HepG2 (cell line): Measurements from ENCODE around the gene RAB30. TPM values are rescaled to one million over a fixed set of nuclear protein-coding genes. Genes with fewer than 3 reads are reported as not detected.
A peak's percentile ranks its signal among the peaks of the same experiment; 100 is the strongest.

ENCODE experiments used
- ATF1 ChIP-seq: IDR thresholded peaks from 2 replicates; pipeline ENCODE4 v1.6.1; 2016; ENCODE audit warnings: mild to moderate bottlenecking, control low read depth
- ATM ChIP-seq: fragments of 450-650 bp; IDR thresholded peaks from 2 replicates; pipeline ENCODE4 v1.7.1; 2017; ENCODE audit warnings: mild to moderate bottlenecking, borderline replicate concordance
- CHD4 ChIP-seq: fragments of 200-600 bp; sonication (generic); IDR thresholded peaks from 2 replicates; pipeline ENCODE4 v1.7.0; 2017; ENCODE audit warnings: mild to moderate bottlenecking, low read length, borderline replicate concordance
- ELF4 ChIP-seq: sonication (generic); formaldehyde crosslinking; IDR thresholded peaks from 2 replicates; pipeline ENCODE4 v1.5.0; 2020; ENCODE audit warnings: missing genetic modification reagents, mild to moderate bottlenecking, moderate library complexity, borderline replicate concordance
- HNRNPH1 ChIP-seq: fragments of 200-400 bp; formaldehyde crosslinking; optimal IDR thresholded peaks from 2 replicates; pipeline ENCODE3; 2017; ENCODE audit warnings: mild to moderate bottlenecking, low read depth, low read length
- HNRNPLL ChIP-seq: fragments of 200-400 bp; formaldehyde crosslinking; IDR thresholded peaks from 2 replicates; pipeline ENCODE4 v1.6.1; 2017; ENCODE audit warnings: mild to moderate bottlenecking, low read depth, low read length; ENCODE audit not compliant: poor library complexity, severe bottlenecking
- KDM1A ChIP-seq: IDR thresholded peaks from 2 replicates; pipeline ENCODE4 v1.6.1; 2016; ENCODE audit warnings: missing compliant biosample characterization
- MZF1 ChIP-seq: sonication (generic); formaldehyde crosslinking; IDR thresholded peaks from 2 replicates; pipeline ENCODE4 v1.8.1; 2023; ENCODE audit warnings: mild to moderate bottlenecking, missing genetic modification reagents, borderline replicate concordance
- PHF20 ChIP-seq: sonication (generic); formaldehyde crosslinking; IDR thresholded peaks from 2 replicates; pipeline ENCODE4 v1.5.0; 2020; ENCODE audit warnings: mild to moderate bottlenecking, missing genetic modification reagents
- SIX1 ChIP-seq: sonication (generic); formaldehyde crosslinking; IDR thresholded peaks from 2 replicates; pipeline ENCODE4 v1.4.0; 2020; ENCODE audit warnings: missing genetic modification reagents, borderline replicate concordance
- SRSF4 ChIP-seq: fragments of 200-400 bp; formaldehyde crosslinking; IDR thresholded peaks from one replicate; pipeline ENCODE4 v1.6.1; 2018; ENCODE audit warnings: mild to moderate bottlenecking, low read depth, low read length, moderate library complexity; ENCODE audit not compliant: poor library complexity, severe bottlenecking
- TAF1 ChIP-seq: sonication (generic); formaldehyde crosslinking; IDR thresholded peaks from 2 replicates; pipeline ENCODE4 v1.4.0; 2020; ENCODE audit warnings: missing genetic modification reagents
- TFDP1 ChIP-seq: IDR thresholded peaks from 2 replicates; pipeline ENCODE4 v1.6.1; 2016; ENCODE audit warnings: missing compliant biosample characterization, missing genetic modification reagents, borderline replicate concordance
- ZC3H4 ChIP-seq: sonication (generic); formaldehyde crosslinking; IDR thresholded peaks from 2 replicates; pipeline ENCODE4 v1.4.0; 2020; ENCODE audit warnings: missing genetic modification reagents, borderline replicate concordance
- ZNF20 ChIP-seq: sonication (generic); formaldehyde crosslinking; IDR thresholded peaks from 2 replicates; pipeline ENCODE4 v1.4.0; 2020; ENCODE audit warnings: mild to moderate bottlenecking, moderate library complexity, missing genetic modification reagents
- ZNF44 ChIP-seq: sonication (generic); formaldehyde crosslinking; IDR thresholded peaks from 2 replicates; pipeline ENCODE4 v1.5.1; 2020; ENCODE audit warnings: mild to moderate bottlenecking, missing genetic modification reagents
- ZSCAN21 ChIP-seq: sonication (generic); formaldehyde crosslinking; IDR thresholded peaks from 2 replicates; pipeline ENCODE4 v1.8.0; 2022; ENCODE audit warnings: mild to moderate bottlenecking, missing genetic modification reagents, moderate library complexity, borderline replicate concordance
- polyA plus RNA-seq, 8 experiments: library from polyadenylated mRNA; depleted of rRNA in 3 of 8; stranded (reverse) in 7 of 8; unstranded in 1 of 8; fragments of >200 nt; fragmentation: Illumina TruSeq in 4 of 8; extraction: Trizol in 4 of 8; gene quantifications; 2 replicates each; pipeline versions ENCODE4 v1.2.1 to v1.2.3, GENCODE V29; 2011 to 2016; ENCODE audit warnings: low read depth in 4 of 8, missing spikeins in 1 of 8, mixed read lengths in 1 of 8; ENCODE audit not compliant: insufficient read depth in 1 of 8
- total RNA-seq, 5 experiments: library from RNA; depleted of rRNA; stranded (reverse); fragments of >200 nt; fragmentation: Illumina TruSeq; extraction: Trizol; gene quantifications; 2 replicates each; pipeline ENCODE4 v1.2.3, GENCODE V29; 2016; ENCODE audit warnings: low read depth in 1 of 5
- TF ChIP-seq, protein P1 (sequence below): sonication (generic); formaldehyde crosslinking; IDR thresholded peaks from 2 replicates; pipeline ENCODE4 v1.9.0; 2021; ENCODE audit warnings: missing genetic modification reagents, borderline replicate concordance
- TF ChIP-seq, protein P2 (sequence below): sonication (generic); formaldehyde crosslinking; IDR thresholded peaks from 2 replicates; pipeline ENCODE4 v1.5.1; 2020; ENCODE audit warnings: mild to moderate bottlenecking, missing genetic modification reagents
- TF ChIP-seq, protein P3 (sequence below): sonication (generic); formaldehyde crosslinking; IDR thresholded peaks from 2 replicates; pipeline ENCODE4 v1.5.0; 2020; ENCODE audit warnings: missing genetic modification reagents
- TF ChIP-seq, protein P4 (sequence below): sonication (generic); formaldehyde crosslinking; IDR thresholded peaks from 2 replicates; pipeline ENCODE4 v1.5.0; 2020; ENCODE audit warnings: mild to moderate bottlenecking, missing genetic modification reagents, moderate library complexity

Gene RAB30
- total and polyA plus RNA-seq, 2 of the 13 experiments (the other 11 are each of a cell fraction or from before 2014, with no cell fraction given), result 3.7 to 5.0 TPM

- TF ChIP-seq ZNF44 (0 out of 2 replicates have a peak, but pooled peaks have one; percentile 25), TFDP1 (CRISPR knock-in tag) (no peak), ZSCAN21 (CRISPR knock-in tag) (no peak), SRSF4 (no peak), HNRNPLL (no peak), HNRNPH1 (no peak), SIX1 (no peak), ATF1 (no peak), TAF1 (no peak), PHF20 (CRISPR knock-in tag) (no peak), MZF1 (CRISPR knock-in tag) (no peak), ELF4 (CRISPR knock-in tag) (no peak), ZC3H4 (CRISPR knock-in tag) (no peak), ATM (no peak), ZNF20 (no peak), CHD4 (no peak), KDM1A (CRISPR knock-in tag) (no peak)
- TF ChIP-seq, protein P1, sequence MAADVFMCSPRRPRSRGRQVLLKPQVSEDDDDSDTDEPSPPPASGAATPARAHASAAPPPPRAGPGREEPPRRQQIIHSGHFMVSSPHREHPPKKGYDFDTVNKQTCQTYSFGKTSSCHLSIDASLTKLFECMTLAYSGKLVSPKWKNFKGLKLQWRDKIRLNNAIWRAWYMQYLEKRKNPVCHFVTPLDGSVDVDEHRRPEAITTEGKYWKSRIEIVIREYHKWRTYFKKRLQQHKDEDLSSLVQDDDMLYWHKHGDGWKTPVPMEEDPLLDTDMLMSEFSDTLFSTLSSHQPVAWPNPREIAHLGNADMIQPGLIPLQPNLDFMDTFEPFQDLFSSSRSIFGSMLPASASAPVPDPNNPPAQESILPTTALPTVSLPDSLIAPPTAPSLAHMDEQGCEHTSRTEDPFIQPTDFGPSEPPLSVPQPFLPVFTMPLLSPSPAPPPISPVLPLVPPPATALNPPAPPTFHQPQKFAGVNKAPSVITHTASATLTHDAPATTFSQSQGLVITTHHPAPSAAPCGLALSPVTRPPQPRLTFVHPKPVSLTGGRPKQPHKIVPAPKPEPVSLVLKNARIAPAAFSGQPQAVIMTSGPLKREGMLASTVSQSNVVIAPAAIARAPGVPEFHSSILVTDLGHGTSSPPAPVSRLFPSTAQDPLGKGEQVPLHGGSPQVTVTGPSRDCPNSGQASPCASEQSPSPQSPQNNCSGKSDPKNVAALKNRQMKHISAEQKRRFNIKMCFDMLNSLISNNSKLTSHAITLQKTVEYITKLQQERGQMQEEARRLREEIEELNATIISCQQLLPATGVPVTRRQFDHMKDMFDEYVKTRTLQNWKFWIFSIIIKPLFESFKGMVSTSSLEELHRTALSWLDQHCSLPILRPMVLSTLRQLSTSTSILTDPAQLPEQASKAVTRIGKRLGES (CRISPR knock-in tag), result no peak
- TF ChIP-seq, protein P2, sequence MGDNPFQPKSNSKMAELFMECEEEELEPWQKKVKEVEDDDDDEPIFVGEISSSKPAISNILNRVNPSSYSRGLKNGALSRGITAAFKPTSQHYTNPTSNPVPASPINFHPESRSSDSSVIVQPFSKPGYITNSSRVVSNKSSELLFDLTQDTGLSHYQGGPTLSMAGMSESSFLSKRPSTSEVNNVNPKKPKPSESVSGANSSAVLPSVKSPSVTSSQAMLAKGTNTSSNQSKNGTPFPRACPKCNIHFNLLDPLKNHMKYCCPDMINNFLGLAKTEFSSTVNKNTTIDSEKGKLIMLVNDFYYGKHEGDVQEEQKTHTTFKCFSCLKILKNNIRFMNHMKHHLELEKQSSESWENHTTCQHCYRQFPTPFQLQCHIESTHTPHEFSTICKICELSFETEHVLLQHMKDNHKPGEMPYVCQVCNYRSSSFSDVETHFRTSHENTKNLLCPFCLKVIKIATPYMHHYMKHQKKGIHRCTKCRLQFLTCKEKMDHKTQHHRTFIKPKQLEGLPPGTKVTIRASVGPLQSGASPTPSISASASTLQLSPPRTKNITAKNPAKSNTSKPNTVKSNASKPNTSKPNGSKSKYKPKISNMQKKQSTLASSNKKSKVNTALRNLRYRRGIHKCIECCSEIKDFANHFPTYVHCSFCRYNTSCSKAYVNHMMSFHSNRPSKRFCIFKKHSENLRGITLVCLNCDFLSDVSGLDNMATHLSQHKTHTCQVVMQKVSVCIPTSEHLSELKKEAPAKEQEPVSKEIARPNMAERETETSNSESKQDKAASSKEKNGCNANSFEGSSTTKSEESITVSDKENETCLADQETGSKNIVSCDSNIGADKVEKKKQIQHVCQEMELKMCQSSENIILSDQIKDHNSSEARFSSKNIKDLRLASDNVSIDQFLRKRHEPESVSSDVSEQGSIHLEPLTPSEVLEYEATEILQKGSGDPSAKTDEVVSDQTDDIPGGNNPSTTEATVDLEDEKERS (CRISPR knock-in tag), result 0 out of 2 replicates have a peak, but pooled peaks have one; percentile 34
- TF ChIP-seq, protein P3, sequence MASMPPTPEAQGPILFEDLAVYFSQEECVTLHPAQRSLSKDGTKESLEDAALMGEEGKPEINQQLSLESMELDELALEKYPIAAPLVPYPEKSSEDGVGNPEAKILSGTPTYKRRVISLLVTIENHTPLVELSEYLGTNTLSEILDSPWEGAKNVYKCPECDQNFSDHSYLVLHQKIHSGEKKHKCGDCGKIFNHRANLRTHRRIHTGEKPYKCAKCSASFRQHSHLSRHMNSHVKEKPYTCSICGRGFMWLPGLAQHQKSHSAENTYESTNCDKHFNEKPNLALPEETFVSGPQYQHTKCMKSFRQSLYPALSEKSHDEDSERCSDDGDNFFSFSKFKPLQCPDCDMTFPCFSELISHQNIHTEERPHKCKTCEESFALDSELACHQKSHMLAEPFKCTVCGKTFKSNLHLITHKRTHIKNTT, result no peak
- TF ChIP-seq, protein P4, sequence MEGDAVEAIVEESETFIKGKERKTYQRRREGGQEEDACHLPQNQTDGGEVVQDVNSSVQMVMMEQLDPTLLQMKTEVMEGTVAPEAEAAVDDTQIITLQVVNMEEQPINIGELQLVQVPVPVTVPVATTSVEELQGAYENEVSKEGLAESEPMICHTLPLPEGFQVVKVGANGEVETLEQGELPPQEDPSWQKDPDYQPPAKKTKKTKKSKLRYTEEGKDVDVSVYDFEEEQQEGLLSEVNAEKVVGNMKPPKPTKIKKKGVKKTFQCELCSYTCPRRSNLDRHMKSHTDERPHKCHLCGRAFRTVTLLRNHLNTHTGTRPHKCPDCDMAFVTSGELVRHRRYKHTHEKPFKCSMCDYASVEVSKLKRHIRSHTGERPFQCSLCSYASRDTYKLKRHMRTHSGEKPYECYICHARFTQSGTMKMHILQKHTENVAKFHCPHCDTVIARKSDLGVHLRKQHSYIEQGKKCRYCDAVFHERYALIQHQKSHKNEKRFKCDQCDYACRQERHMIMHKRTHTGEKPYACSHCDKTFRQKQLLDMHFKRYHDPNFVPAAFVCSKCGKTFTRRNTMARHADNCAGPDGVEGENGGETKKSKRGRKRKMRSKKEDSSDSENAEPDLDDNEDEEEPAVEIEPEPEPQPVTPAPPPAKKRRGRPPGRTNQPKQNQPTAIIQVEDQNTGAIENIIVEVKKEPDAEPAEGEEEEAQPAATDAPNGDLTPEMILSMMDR (CRISPR knock-in tag), result no peak
Observed at GRCh38 chr11:83025267-83025704, 46.4 kb downstream of the RAB30 start (continued).
